GM12878 (cell line): ENCODE measurements around the gene SPOP. TPM values are rescaled to one million over a fixed set of nuclear protein-coding genes. Genes with fewer than 3 reads are reported as not detected.

Experiments used
- ATAC-seq: fragments of 200-7000 bp; cut with Tn5 transposase; 3 replicates; pipeline ENCODE4 v1.9.1; 2020; ENCODE audit warnings: mild to moderate bottlenecking, moderate library complexity
- BruUV-seq: library from RNA; stranded (reverse); fragments of 400-500 nt; replicated peaks from 2 replicates; lab custom pipeline; 2021; lab: Mats Ljungman, UMichigan
- CTCF ChIA-PET: fragments of 300-600 bp; sonication (Branson Sonifier 250); formaldehyde crosslinking; extraction: SDS; loops from one replicate; lab custom pipeline; 2021; ENCODE audit warnings: inconsistent platforms; lab: Yijun Ruan, JAX
- POLR2A ChIA-PET: fragments of 350-600 bp; formaldehyde crosslinking; extraction: SDS; loops from one replicate; lab custom pipeline; 2021; ENCODE audit warnings: inconsistent platforms; lab: Charles Lee
- RAD21 ChIA-PET: fragments of 300-600 bp; sonication (Branson Sonifier 250); formaldehyde crosslinking; loops from one replicate; lab custom pipeline; 2023; ENCODE audit warnings: antibody characterized with exemption; ENCODE audit not compliant: unreplicated experiment; lab: Charles Lee
- SMC1A ChIA-PET: fragments of 300-600 bp; sonication (Branson Sonifier 250); formaldehyde crosslinking; loops from one replicate; lab custom pipeline; 2023; ENCODE audit not compliant: unreplicated experiment, uncharacterized antibody; lab: Charles Lee
- DNase-seq: peaks from one replicate; pipeline ENCODE4 v3.0.0-alpha.2; 2011; ENCODE audit warnings: low read depth, low spot score
- FAIRE-seq: peaks from 3 replicates; lab custom pipeline; 2011; peaks lifted over from hg19 to GRCh38; lab: Jason Lieb, UNC
- H2AFZ ChIP-seq: 2 replicates; pipeline ENCODE4 v1.6.0; 2011; ENCODE audit warnings: low read depth, low read length, control low read depth; ENCODE audit not compliant: control insufficient read depth
- H3K27ac ChIP-seq: 2 replicates; pipeline ENCODE4 v1.5.1; 2011; ENCODE audit warnings: control low read depth; ENCODE audit not compliant: control insufficient read depth, insufficient read depth
- H3K27me3 ChIP-seq, 2 experiments: replicated peaks in 1 of 2; 2 replicates each; pipeline versions ENCODE4 v1.6.0 to v1.6.1; 2011; ENCODE audit warnings: low read length in 1 of 2; ENCODE audit not compliant: control insufficient read depth in 2 of 2, insufficient read depth in 2 of 2
- H3K36me3 ChIP-seq, 2 experiments: 2 replicates each; pipeline ENCODE4 v1.5.1; 2011; ENCODE audit warnings: low read length in 1 of 2; ENCODE audit not compliant: control insufficient read depth in 2 of 2, insufficient read depth in 2 of 2
- H3K4me1 ChIP-seq: 2 replicates; pipeline ENCODE4 v1.6.1; 2011; ENCODE audit warnings: mild to moderate bottlenecking, low read length, moderate library complexity, mixed read lengths; ENCODE audit not compliant: control insufficient read depth, insufficient read depth
- H3K4me2 ChIP-seq: 2 replicates; pipeline ENCODE4 v1.6.0; 2011; ENCODE audit warnings: control low read depth; ENCODE audit not compliant: control insufficient read depth, insufficient read depth
- H3K4me3 ChIP-seq: fragments of 200-600 bp; sonication (generic); 2 replicates; pipeline ENCODE4 v1.5.1; 2016
- H3K79me2 ChIP-seq: 2 replicates; pipeline ENCODE4 v1.6.0; 2011; ENCODE audit warnings: low read length; ENCODE audit not compliant: control insufficient read depth, insufficient read depth
- H3K9ac ChIP-seq: 2 replicates; pipeline ENCODE4 v1.8.0; 2011; ENCODE audit warnings: low read length, control low read depth, mixed read lengths; ENCODE audit not compliant: control insufficient read depth, insufficient read depth
- H3K9me3 ChIP-seq: replicated peaks from 3 replicates; pipeline ENCODE4 v1.5.1; 2011; ENCODE audit warnings: mild to moderate bottlenecking, low read length; ENCODE audit not compliant: control insufficient read depth, insufficient read depth
- H4K20me1 ChIP-seq: 2 replicates; pipeline ENCODE4 v1.6.0; 2011; ENCODE audit not compliant: control insufficient read depth, insufficient read depth
- ATF7 ChIP-seq: fragments of 450-650 bp; IDR thresholded peaks from 2 replicates; pipeline ENCODE4 v1.6.1; 2016; ENCODE audit warnings: low read depth, mild to moderate bottlenecking
- BCL11A ChIP-seq: IDR thresholded peaks from 2 replicates; pipeline ENCODE4 v1.6.1; 2011; ENCODE audit warnings: low read depth, low read length
- BRCA1 ChIP-seq: IDR thresholded peaks from 2 replicates; pipeline ENCODE4 v1.6.1; 2011; ENCODE audit warnings: low read depth, low read length, improper control_type of control experiment
- CEBPB ChIP-seq, 2 experiments: fragments of 150-350 bp in 1 of 2; IDR thresholded peaks; 2 replicates each; pipeline ENCODE4 v1.6.1; 2012 to 2014; ENCODE audit warnings: low read depth in 2 of 2, low read length in 2 of 2, borderline replicate concordance in 1 of 2, inconsistent platforms in 1 of 2
- CHD2 ChIP-seq: IDR thresholded peaks from 2 replicates; pipeline ENCODE4 v1.6.1; 2011; ENCODE audit warnings: low read depth, low read length, improper control_type of control experiment, borderline replicate concordance
- DPF2 ChIP-seq: fragments of 450-650 bp; IDR thresholded peaks from 2 replicates; pipeline ENCODE4 v1.6.1; 2017; ENCODE audit warnings: mild to moderate bottlenecking
- FOXM1 ChIP-seq: IDR thresholded peaks from 2 replicates; pipeline ENCODE4 v1.6.1; 2012; ENCODE audit warnings: low read depth, mild to moderate bottlenecking, inconsistent platforms, low read length, moderate library complexity
- IKZF1 ChIP-seq: fragments of 450-650 bp; conservative IDR thresholded peaks from 2 replicates; pipeline ENCODE4 v1.6.1; 2017; ENCODE audit warnings: antibody characterized with exemption, mild to moderate bottlenecking
- IRF5 ChIP-seq: fragments of 450-650 bp; IDR thresholded peaks from 2 replicates; pipeline ENCODE4 v1.6.1; 2017; ENCODE audit warnings: borderline replicate concordance
- POLR2A ChIP-seq: IDR thresholded peaks from 2 replicates; pipeline ENCODE4 v1.6.1; 2011; ENCODE audit warnings: low read depth, mild to moderate bottlenecking, low read length
- POLR2AphosphoS2 ChIP-seq: IDR thresholded peaks from 2 replicates; pipeline ENCODE4 v1.6.1; 2011; ENCODE audit warnings: low read depth, mild to moderate bottlenecking, low read length, improper control_type of control experiment, moderate library complexity
- RAD21 ChIP-seq: IDR thresholded peaks from 2 replicates; pipeline ENCODE4 v1.6.1; 2011; ENCODE audit warnings: mild to moderate bottlenecking, low read depth, low read length, moderate library complexity; ENCODE audit not compliant: insufficient read depth
- RCOR1 ChIP-seq: conservative IDR thresholded peaks from 2 replicates; pipeline ENCODE4 v1.6.1; 2012; ENCODE audit warnings: low read depth, low read length, improper control_type of control experiment
- RELB ChIP-seq: fragments of 450-650 bp; IDR thresholded peaks from 2 replicates; pipeline ENCODE4 v1.6.1; 2017; ENCODE audit warnings: low read depth, mild to moderate bottlenecking, moderate library complexity
- SIN3A ChIP-seq: IDR thresholded peaks from 2 replicates; pipeline ENCODE4 v1.6.1; 2012; ENCODE audit warnings: low read depth, low read length, improper control_type of control experiment
- SMAD1 ChIP-seq: fragments of 450-650 bp; IDR thresholded peaks from 2 replicates; pipeline ENCODE4 v1.6.1; 2018; ENCODE audit warnings: mild to moderate bottlenecking, low read depth; ENCODE audit not compliant: partially characterized antibody
- SUZ12 ChIP-seq: fragments of 200-600 bp; sonication (generic); IDR thresholded peaks from one replicate; pipeline ENCODE4 v1.6.1; 2018; ENCODE audit warnings: antibody characterized with exemption, mild to moderate bottlenecking; ENCODE audit not compliant: unreplicated experiment
- ZNF622 ChIP-seq: fragments of 450-650 bp; IDR thresholded peaks from 2 replicates; pipeline ENCODE4 v1.6.1; 2017; ENCODE audit warnings: mild to moderate bottlenecking, inconsistent platforms
- WGBS: methylation state at CpG from one replicate; pipeline ENCODE4 v1.1.6; 2016; ENCODE audit warnings: low lambda C conversion rate; ENCODE audit not compliant: insufficient replicate concordance, insufficient coverage; ENCODE audit errors: missing lambda C conversion rate; 5-methylcytosine and 5-hydroxymethylcytosine counted together
- in situ Hi-C: fragments of 300-500 bp; cut with MboI; formaldehyde crosslinking; loops from 9 replicates; pipeline ENCODE4 v1.14.3; 2018; ENCODE audit warnings: mixed read lengths
- intact Hi-C: fragments of 100-400 bp; cut with micrococcal nuclease; formaldehyde crosslinking; loops from one replicate; pipeline ENCODE4 v1.14.2; 2022; ENCODE audit not compliant: unreplicated experiment
- polyA plus RNA-seq, 11 experiments: library from polyadenylated mRNA; depleted of rRNA in 4 of 11; unstranded in 6 of 11; stranded (reverse) in 5 of 11; fragments of >200 nt; fragmentation: Nextera tagmentation in 4 of 11; fragmentation: Illumina TruSeq in 1 of 11; extraction: Ambion mirVana in 4 of 11; extraction: Trizol in 1 of 11; gene quantifications; 1 replicate in 1 of 11; 2 replicates in 10 of 11; pipeline versions ENCODE4 v1.2.1 to v1.2.3, GENCODE V29; 2011 to 2016; ENCODE audit warnings: inconsistent platforms in 2 of 11, missing spikeins in 2 of 11, low read depth in 1 of 11
- total RNA-seq, 4 experiments: library from RNA; depleted of rRNA in 3 of 4; stranded (reverse); fragments of >200 nt in 3 of 4; fragmentation: Illumina TruSeq in 1 of 4; extraction: Trizol in 1 of 4; gene quantifications; 2 replicates each; pipeline versions ENCODE4 v1.2.1 to v1.2.3, GENCODE V29; 2013 to 2021
- TF ChIP-seq, protein P1 (sequence below): fragments of 450-650 bp; IDR thresholded peaks from 2 replicates; pipeline ENCODE4 v1.6.1; 2017; ENCODE audit warnings: mild to moderate bottlenecking, low read depth, inconsistent platforms; ENCODE audit not compliant: poor library complexity, severe bottlenecking

SPOP gene
- total and polyA plus RNA-seq, 10 of the 15 experiments (the other 5 are each of a cell fraction or from before 2014, with no cell fraction given) = 35.1 to 80.4 (median 44.7) TPM

- intact Hi-C loops (no loop called here), in situ Hi-C loops (no loop called here)
- RAD21 ChIA-PET = no interaction called here
- H3K79me2 ChIP-seq = no peaks in the 10 kb centered on the region
- no peak overlapping the region for H3K4me3 ChIP-seq
- POLR2A ChIA-PET = interaction anchor here (0.6 kb wide), 1 partner anchor 13 kb away, joined by 3 read pairs; no protein-coding TSS in a partner anchor
- H3K36me3 ChIP-seq = peaks cover 18 to 25% of the 10 kb centered on the region in 2 experiments
- no peak for TF ChIP-seq BRCA1
- no peak for TF ChIP-seq ATF7
- TF ChIP-seq CHD2 = no peak
- TF ChIP-seq IKZF1 = no peak
- no peak for TF ChIP-seq POLR2AphosphoS2
- no peak for TF ChIP-seq ZNF622
- TF ChIP-seq POLR2A = no peak
- no peak for TF ChIP-seq SIN3A
- no peak for TF ChIP-seq RAD21
- no peak for TF ChIP-seq CEBPB (IDR thresholded peaks at IDR 0.05; ENCODE audit: borderline replicate concordance in 1 of 2, low read depth in 2 of 2, low read length in 2 of 2)
- TF ChIP-seq FOXM1 = no peak
- TF ChIP-seq RELB = no peak
- TF ChIP-seq IRF5 = no peak
- no peak for TF ChIP-seq RCOR1
- TF ChIP-seq, protein P1, sequence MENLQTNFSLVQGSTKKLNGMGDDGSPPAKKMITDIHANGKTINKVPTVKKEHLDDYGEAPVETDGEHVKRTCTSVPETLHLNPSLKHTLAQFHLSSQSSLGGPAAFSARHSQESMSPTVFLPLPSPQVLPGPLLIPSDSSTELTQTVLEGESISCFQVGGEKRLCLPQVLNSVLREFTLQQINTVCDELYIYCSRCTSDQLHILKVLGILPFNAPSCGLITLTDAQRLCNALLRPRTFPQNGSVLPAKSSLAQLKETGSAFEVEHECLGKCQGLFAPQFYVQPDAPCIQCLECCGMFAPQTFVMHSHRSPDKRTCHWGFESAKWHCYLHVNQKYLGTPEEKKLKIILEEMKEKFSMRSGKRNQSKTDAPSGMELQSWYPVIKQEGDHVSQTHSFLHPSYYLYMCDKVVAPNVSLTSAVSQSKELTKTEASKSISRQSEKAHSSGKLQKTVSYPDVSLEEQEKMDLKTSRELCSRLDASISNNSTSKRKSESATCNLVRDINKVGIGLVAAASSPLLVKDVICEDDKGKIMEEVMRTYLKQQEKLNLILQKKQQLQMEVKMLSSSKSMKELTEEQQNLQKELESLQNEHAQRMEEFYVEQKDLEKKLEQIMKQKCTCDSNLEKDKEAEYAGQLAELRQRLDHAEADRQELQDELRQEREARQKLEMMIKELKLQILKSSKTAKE = no peak
- TF ChIP-seq BCL11A = no peak
- TF ChIP-seq SUZ12 = no peak
- no peak for TF ChIP-seq DPF2
- TF ChIP-seq SMAD1 = no peak
- no peaks in the 10 kb centered on the region for H3K9me3 ChIP-seq
- no peak overlapping the region for H3K27ac ChIP-seq
- no peak overlapping the region for H3K4me2 ChIP-seq
- no TSS peak for BruUV-seq
- CTCF ChIA-PET = interaction anchor here (0.9 to 2.1 kb wide), 5 partner anchors 12 to 158 kb away, joined by 3 to 7 read pairs (median 4); no protein-coding TSS in a partner anchor
- DNase-seq = no peak
- H4K20me1 ChIP-seq = no peaks in the 10 kb centered on the region; the same call in 1 of the 2 replicates
- H3K9ac ChIP-seq = no peak overlapping the region
- ATAC-seq = no peak
- 70% methylated on average over 4 of the region's 4 CpGs for WGBS
- H3K27me3 ChIP-seq = no peaks in the 10 kb centered on the region
- SMC1A ChIA-PET = interaction anchor here (0.9 to 2.1 kb wide), 7 partner anchors 22 to 78 kb away, joined by 3 to 7 read pairs (median 4); partner anchors contain the start of gene FAM117A
- no peaks in the 10 kb centered on the region for H3K4me1 ChIP-seq
- H2AFZ ChIP-seq = no peak overlapping the region
- no peak for FAIRE-seq
Observed at GRCh38 chr17:49715216-49715615, 37.3 kb upstream of the SPOP start.
